Renal pelvis (tissue), 12 donors: Measurements from ENCODE around the gene SHC3. TPM values are rescaled to one million over a fixed set of nuclear protein-coding genes. Genes with fewer than 3 reads are reported as not detected.
A peak's percentile ranks its signal among the peaks of the same experiment; 100 is the strongest.
"Not testable (repeated sequence)": the region's sequence is repeated elsewhere in the genome, so short reads cannot be mapped to it uniquely, and the experiment has no call there.

ENCODE experiments used
- DNase-seq: peaks from one replicate; pipeline ENCODE4 v3.0.0-alpha.2; 2013
- long read RNA-seq, 16 experiments: transcript quantifications; one replicate each; lab custom pipeline, GENCODE V29; 2026
- polyA plus RNA-seq, 3 donors: library from polyadenylated mRNA; unstranded; fragments of 120-200 nt; gene quantifications; one replicate each; pipeline ENCODE4 v1.2.1, GENCODE V29; 2013; ENCODE audit not compliant: insufficient read length in 3 of 3

The SHC3 gene
- 1 to 10 TPM; 2.3 to 3.0 (median 2.4) TPM for polyA plus RNA-seq
- long read RNA-seq, donor 1, full-length matches to known transcripts: 1 of 1 reads
- long read RNA-seq, donor 1, partial matches to known transcripts: 0 of 1 reads
- long read RNA-seq, donor 1, other reads (novel, unspliced or antisense): 0 of 1 reads
- long read RNA-seq, donor 2: 0 reads
- long read RNA-seq, donor 3: 0 reads
- long read RNA-seq, donor 4, partial matches to known transcripts: 8 of 8 reads
- long read RNA-seq, donor 4, other reads (novel, unspliced or antisense): 0 of 8 reads
- long read RNA-seq, donor 5: 0 reads
- long read RNA-seq, donor 6: 0 reads
- long read RNA-seq, donor 7, full-length matches to known transcripts: 1 of 1 reads
- long read RNA-seq, donor 7, partial matches to known transcripts: 0 of 1 reads
- long read RNA-seq, donor 7, other reads (novel, unspliced or antisense): 0 of 1 reads
- long read RNA-seq, donor 8: 0 reads
- long read RNA-seq, donor 9, full-length matches to known transcripts: 1 of 1 reads
- long read RNA-seq, donor 9, partial matches to known transcripts: 0 of 1 reads
- long read RNA-seq, donor 9, other reads (novel, unspliced or antisense): 0 of 1 reads
- long read RNA-seq, donor 10: 0 reads
- long read RNA-seq, donor 11, full-length matches to known transcripts: 1 of 1 reads
- long read RNA-seq, donor 11, partial matches to known transcripts: 0 of 1 reads
- long read RNA-seq, donor 11, other reads (novel, unspliced or antisense): 0 of 1 reads
- long read RNA-seq, donor 12: 0 reads
- long read RNA-seq, donor 13, full-length matches to known transcripts: 1 of 1 reads
- long read RNA-seq, donor 13, partial matches to known transcripts: 0 of 1 reads
- long read RNA-seq, donor 13, other reads (novel, unspliced or antisense): 0 of 1 reads
- long read RNA-seq, donor 14: 0 reads
- long read RNA-seq, donor 15: 0 reads
- long read RNA-seq, donor 16: 0 reads

GRCh38 chr9:89177944-89178829 lies at the start of gene SHC3:
Gene SHC3, minus strand, starts transcription at chr9:89178818. Its CDS starts 358 bp downstream, at chr9:89178460.
- DNase-seq: peak; percentile 20

GRCh38 chr9:89225991-89226471 lies 47.4 kb upstream of the SHC3 start:
- peak; percentile 41 for DNase-seq

- no peak for DNase-seq
These were observed 47.0 kb upstream of the SHC3 start for GRCh38 chr9:89225587-89225986.

GRCh38 chr9:89225036-89225435 lies 46.4 kb upstream of the SHC3 start:
- no peak for DNase-seq

- DNase-seq: no peak
These were observed 46.0 kb upstream of the SHC3 start for GRCh38 chr9:89224633-89225032.

- no peak for DNase-seq
These were observed 44.9 kb upstream of the SHC3 start for GRCh38 chr9:89223396-89223977.

- no peak for DNase-seq
These were observed 41.0 kb upstream of the SHC3 start for GRCh38 chr9:89219637-89220036.

- peak; percentile 16 for DNase-seq
These were observed 39.7 kb upstream of the SHC3 start for GRCh38 chr9:89218040-89218928.

GRCh38 chr9:89215342-89215741 lies 36.7 kb upstream of the SHC3 start:
- DNase-seq: no peak

GRCh38 chr9:89213396-89213880 lies 34.8 kb upstream of the SHC3 start:
- DNase-seq: no peak

- no peak for DNase-seq
These were observed 33.6 kb upstream of the SHC3 start for GRCh38 chr9:89212171-89212570.

- not testable (repeated sequence) for DNase-seq
These were observed 30.7 kb upstream of the SHC3 start for GRCh38 chr9:89209311-89209710.

- no peak for DNase-seq
These were observed 28.4 kb upstream of the SHC3 start for GRCh38 chr9:89207026-89207425.

GRCh38 chr9:89204801-89205200 lies 26.2 kb upstream of the SHC3 start:
- DNase-seq: no peak

- no peak for DNase-seq
These were observed 16.6 kb upstream of the SHC3 start for GRCh38 chr9:89195131-89195797.

- DNase-seq: no peak
These were observed 16.0 kb upstream of the SHC3 start for GRCh38 chr9:89194421-89195130.

- no peak for DNase-seq
These were observed 12.4 kb upstream of the SHC3 start for GRCh38 chr9:89191004-89191403.

GRCh38 chr9:89189215-89189614 lies 10.6 kb upstream of the SHC3 start:
- no peak for DNase-seq

- DNase-seq: no peak
These were observed 9.3 kb upstream of the SHC3 start for GRCh38 chr9:89187950-89188349.
